ENCODE data around the gene ZCCHC2. TPM values are rescaled to one million over a fixed set of nuclear protein-coding genes. Genes with fewer than 3 reads are reported as not detected.

The ZCCHC2 gene
- total and polyA plus RNA-seq, 4 donors, result 15.2 to 15.5 (median 15.4) TPM

GRCh38 chr18:62506495-62507143, 16.2 kb upstream of the ZCCHC2 start:
- no CpG with 5 or more reads among the region's 7 CpGs for WGBS (ENCODE audit: insufficient coverage)
- no peaks in the 10 kb centered on the region for H3K9me3 ChIP-seq (ENCODE audit: control insufficient read depth, insufficient read depth, low read length)
- no peak for DNase-seq (ENCODE audit: low read depth in 4 of 6, low spot score in 6 of 6)
- H3K4me1 ChIP-seq (ENCODE audit: control insufficient read depth, insufficient read depth, low read length), result no peaks in the 10 kb centered on the region
- H3K27me3 ChIP-seq (ENCODE audit: control insufficient read depth, insufficient read depth, low read length), result no peaks in the 10 kb centered on the region
- H3K27ac ChIP-seq (ENCODE audit: low read depth, low read length), result no peak overlapping the region
- no peak overlapping the region for H3K4me3 ChIP-seq (ENCODE audit: low read depth, low read length)
- H3K36me3 ChIP-seq (ENCODE audit: control insufficient read depth, insufficient read depth, low read length), result no peaks in the 10 kb centered on the region

GRCh38 chr18:62509779-62510178, 13.0 kb upstream of the ZCCHC2 start:
- WGBS (ENCODE audit: insufficient coverage), result no CpG with 5 or more reads among the region's 1 CpG
- Histone ChIP-seq H3K4me3 (ENCODE audit: low read depth, low read length) (no peak overlapping the region), H3K4me1 (ENCODE audit: control insufficient read depth, insufficient read depth, low read length) (no peaks in the 10 kb centered on the region), H3K9me3 (ENCODE audit: control insufficient read depth, insufficient read depth, low read length) (peaks cover 12% of the 10 kb centered on the region), H3K27ac (ENCODE audit: low read depth, low read length) (no peak overlapping the region), H3K36me3 (ENCODE audit: control insufficient read depth, insufficient read depth, low read length) (no peaks in the 10 kb centered on the region), H3K27me3 (ENCODE audit: control insufficient read depth, insufficient read depth, low read length) (no peaks in the 10 kb centered on the region)
- no peak for DNase-seq (ENCODE audit: low read depth in 4 of 6, low spot score in 6 of 6)

- 83% methylated on average over 2 of the region's 2 CpGs for WGBS (ENCODE audit: insufficient coverage)
- no peaks in the 10 kb centered on the region for H3K27me3 ChIP-seq (ENCODE audit: control insufficient read depth, insufficient read depth, low read length)
- no peak overlapping the region for H3K4me3 ChIP-seq (ENCODE audit: low read depth, low read length)
- H3K4me1 ChIP-seq (ENCODE audit: control insufficient read depth, insufficient read depth, low read length), result no peaks in the 10 kb centered on the region
- peaks cover 12% of the 10 kb centered on the region for H3K9me3 ChIP-seq (ENCODE audit: control insufficient read depth, insufficient read depth, low read length)
- H3K36me3 ChIP-seq (ENCODE audit: control insufficient read depth, insufficient read depth, low read length), result no peaks in the 10 kb centered on the region
- peak in 1 of 6 donors; percentile 60 for DNase-seq (ENCODE audit: low read depth in 4 of 6, low spot score in 6 of 6)
- H3K27ac ChIP-seq (ENCODE audit: low read depth, low read length), result no peak overlapping the region
These were observed 12.0 kb upstream of the ZCCHC2 start for GRCh38 chr18:62510789-62511188.

DNA sequence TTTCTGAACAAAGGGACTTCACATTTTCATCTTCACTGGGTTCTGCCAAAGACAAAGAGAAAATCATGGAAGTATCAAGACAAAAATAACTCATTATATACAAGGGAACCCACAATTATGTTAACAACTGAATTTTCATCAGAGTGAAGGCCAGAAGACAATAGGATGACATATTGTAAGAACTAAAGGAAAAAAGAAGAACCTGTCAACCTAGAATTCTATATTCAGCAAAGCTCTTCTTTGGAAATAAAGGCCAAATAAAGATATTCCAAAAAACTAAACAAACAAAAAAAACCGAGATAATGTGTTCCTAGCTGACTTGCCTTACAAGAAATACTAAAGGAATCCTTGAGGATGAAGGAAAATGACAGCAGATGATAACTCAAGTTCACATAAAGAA, 10.3 kb upstream of the ZCCHC2 start:
- no peaks in the 10 kb centered on the region for H3K4me1 ChIP-seq (ENCODE audit: control insufficient read depth, insufficient read depth, low read length)
- WGBS (ENCODE audit: insufficient coverage), result no CpG with 5 or more reads among the region's 1 CpG
- no peak overlapping the region for H3K4me3 ChIP-seq (ENCODE audit: low read depth, low read length)
- DNase-seq (ENCODE audit: low read depth in 4 of 6, low spot score in 6 of 6), result no peak
- H3K27me3 ChIP-seq (ENCODE audit: control insufficient read depth, insufficient read depth, low read length), result no peaks in the 10 kb centered on the region
- no peaks in the 10 kb centered on the region for H3K36me3 ChIP-seq (ENCODE audit: control insufficient read depth, insufficient read depth, low read length)
- peaks cover 12% of the 10 kb centered on the region for H3K9me3 ChIP-seq (ENCODE audit: control insufficient read depth, insufficient read depth, low read length)
- no peak overlapping the region for H3K27ac ChIP-seq (ENCODE audit: low read depth, low read length)

DNA sequence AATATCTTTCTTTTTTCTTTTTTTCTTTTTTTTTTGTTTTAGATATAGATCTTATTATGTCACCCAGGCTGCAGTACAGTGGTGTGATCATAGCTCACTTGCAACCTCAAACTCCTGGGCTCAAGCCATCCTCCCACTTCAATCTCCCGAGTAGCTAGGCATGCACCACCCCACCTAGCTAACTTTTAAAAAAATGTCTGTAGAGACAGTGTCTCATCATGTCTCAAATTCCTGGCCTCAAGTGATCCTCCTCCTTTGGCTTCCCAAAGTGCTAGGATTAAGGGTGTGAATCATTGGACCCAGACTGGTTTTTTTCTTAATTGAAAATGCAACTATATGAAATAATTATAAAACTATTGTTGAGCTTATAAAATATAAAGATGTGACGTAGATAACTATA, 9.8 kb upstream of the ZCCHC2 start:
- Histone ChIP-seq H3K27ac (ENCODE audit: low read depth, low read length) (no peak overlapping the region), H3K36me3 (ENCODE audit: control insufficient read depth, insufficient read depth, low read length) (no peaks in the 10 kb centered on the region), H3K4me1 (ENCODE audit: control insufficient read depth, insufficient read depth, low read length) (no peaks in the 10 kb centered on the region), H3K4me3 (ENCODE audit: low read depth, low read length) (no peak overlapping the region), H3K9me3 (ENCODE audit: control insufficient read depth, insufficient read depth, low read length) (peaks cover 12% of the 10 kb centered on the region), H3K27me3 (ENCODE audit: control insufficient read depth, insufficient read depth, low read length) (no peaks in the 10 kb centered on the region)
- no CpG with 5 or more reads among the region's 2 CpGs for WGBS (ENCODE audit: insufficient coverage)
- no peak for DNase-seq (ENCODE audit: low read depth in 4 of 6, low spot score in 6 of 6)

DNA sequence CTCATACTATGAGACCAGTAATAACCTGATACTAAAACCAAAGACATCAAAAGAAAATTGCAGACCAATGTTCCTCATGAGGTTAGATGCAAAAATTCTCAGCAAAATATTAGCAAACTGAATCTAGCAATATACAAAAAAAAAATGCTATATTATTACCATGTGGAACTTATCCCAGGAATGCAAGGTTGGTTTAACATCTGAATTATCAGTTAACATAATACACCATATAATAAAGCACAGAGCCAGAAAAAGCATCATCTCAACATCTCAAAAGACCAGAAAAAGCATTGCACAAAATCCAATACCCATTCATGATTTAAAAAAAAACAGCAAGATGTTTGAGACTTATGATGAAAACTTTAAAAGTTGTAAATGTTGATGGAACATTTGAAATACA, 8.3 kb upstream of the ZCCHC2 start:
- DNase-seq (ENCODE audit: low read depth in 4 of 6, low spot score in 6 of 6), result no peak
- Histone ChIP-seq H3K4me1 (ENCODE audit: control insufficient read depth, insufficient read depth, low read length) (no peaks in the 10 kb centered on the region), H3K36me3 (ENCODE audit: control insufficient read depth, insufficient read depth, low read length) (no peaks in the 10 kb centered on the region), H3K9me3 (ENCODE audit: control insufficient read depth, insufficient read depth, low read length) (peaks cover 12% of the 10 kb centered on the region), H3K4me3 (ENCODE audit: low read depth, low read length) (no peak overlapping the region), H3K27me3 (ENCODE audit: control insufficient read depth, insufficient read depth, low read length) (peaks cover 1% of the 10 kb centered on the region), H3K27ac (ENCODE audit: low read depth, low read length) (no peak overlapping the region)

DNA sequence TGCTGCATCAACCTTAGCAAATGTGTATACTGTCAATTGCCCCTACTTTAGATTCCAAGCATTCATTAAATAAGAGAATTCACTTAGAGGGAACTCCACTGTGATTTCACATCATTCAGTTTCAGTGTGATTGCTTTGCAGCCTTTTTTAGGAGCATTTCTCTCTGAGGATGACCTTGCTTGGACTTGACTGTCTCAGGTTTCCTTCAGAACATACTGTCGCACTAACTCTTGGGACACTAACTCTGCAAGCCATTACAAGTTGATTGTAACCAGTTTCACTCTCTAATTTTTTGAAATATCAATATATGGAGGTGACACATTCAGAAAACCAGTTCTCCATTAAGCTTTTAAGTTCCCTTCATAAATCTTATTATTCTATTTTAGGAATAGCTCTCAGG, 6.6 kb upstream of the ZCCHC2 start:
- DNase-seq (ENCODE audit: low read depth in 4 of 6, low spot score in 6 of 6), result no peak
- peaks cover 12% of the 10 kb centered on the region for H3K9me3 ChIP-seq (ENCODE audit: control insufficient read depth, insufficient read depth, low read length)
- no peaks in the 10 kb centered on the region for H3K36me3 ChIP-seq (ENCODE audit: control insufficient read depth, insufficient read depth, low read length)
- H3K27ac ChIP-seq (ENCODE audit: low read depth, low read length), result no peak overlapping the region
- peaks cover 3% of the 10 kb centered on the region for H3K27me3 ChIP-seq (ENCODE audit: control insufficient read depth, insufficient read depth, low read length)
- no peaks in the 10 kb centered on the region for H3K4me1 ChIP-seq (ENCODE audit: control insufficient read depth, insufficient read depth, low read length)
- H3K4me3 ChIP-seq (ENCODE audit: low read depth, low read length), result no peak overlapping the region
- WGBS (ENCODE audit: insufficient coverage), result no CpG with 5 or more reads among the region's 1 CpG

- H3K9me3 ChIP-seq (ENCODE audit: control insufficient read depth, insufficient read depth, low read length), result peaks cover 3% of the 10 kb centered on the region
- no peaks in the 10 kb centered on the region for H3K36me3 ChIP-seq (ENCODE audit: control insufficient read depth, insufficient read depth, low read length)
- no peak overlapping the region for H3K4me3 ChIP-seq (ENCODE audit: low read depth, low read length)
- no peak overlapping the region for H3K27ac ChIP-seq (ENCODE audit: low read depth, low read length)
- H3K27me3 ChIP-seq (ENCODE audit: control insufficient read depth, insufficient read depth, low read length), result peaks cover 8% of the 10 kb centered on the region
- WGBS (ENCODE audit: insufficient coverage), result 100% methylated on average over 5 of the region's 9 CpGs
- no peak for DNase-seq (ENCODE audit: low read depth in 4 of 6, low spot score in 6 of 6)
- H3K4me1 ChIP-seq (ENCODE audit: control insufficient read depth, insufficient read depth, low read length), result no peaks in the 10 kb centered on the region
These were observed 4.1 kb upstream of the ZCCHC2 start for GRCh38 chr18:62518460-62519375.

GRCh38 chr18:62519684-62520083, 3.1 kb upstream of the ZCCHC2 start:
- DNase-seq (ENCODE audit: low read depth in 4 of 6, low spot score in 6 of 6), result no peak
- no peak overlapping the region for H3K27ac ChIP-seq (ENCODE audit: low read depth, low read length)
- no peaks in the 10 kb centered on the region for H3K4me1 ChIP-seq (ENCODE audit: control insufficient read depth, insufficient read depth, low read length)
- no CpG with 5 or more reads among the region's 1 CpG for WGBS (ENCODE audit: insufficient coverage)
- peaks cover 8% of the 10 kb centered on the region for H3K27me3 ChIP-seq (ENCODE audit: control insufficient read depth, insufficient read depth, low read length)
- H3K36me3 ChIP-seq (ENCODE audit: control insufficient read depth, insufficient read depth, low read length), result no peaks in the 10 kb centered on the region
- no peak overlapping the region for H3K4me3 ChIP-seq (ENCODE audit: low read depth, low read length)
- no peaks in the 10 kb centered on the region for H3K9me3 ChIP-seq (ENCODE audit: control insufficient read depth, insufficient read depth, low read length)

DNA sequence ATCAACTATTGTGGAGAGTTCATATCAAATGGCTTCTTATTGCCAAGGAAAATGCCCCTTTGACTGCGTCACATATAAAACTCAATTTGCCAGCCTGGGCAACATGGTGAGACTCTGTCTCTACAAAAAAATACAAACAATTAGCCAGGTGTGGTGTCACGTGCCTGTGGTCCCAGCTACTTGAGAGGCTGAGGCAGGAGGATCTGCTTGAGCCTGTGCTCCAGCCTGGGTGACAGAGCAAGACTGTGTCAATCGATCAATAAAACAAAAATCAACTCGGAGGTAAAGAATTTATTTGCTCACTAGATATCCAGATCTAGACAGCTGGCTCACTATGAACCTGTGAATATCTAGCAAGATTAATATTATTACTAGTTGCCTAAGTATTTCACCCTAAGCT, 1.7 kb upstream of the ZCCHC2 start:
- WGBS (ENCODE audit: insufficient coverage), result 90% methylated on average over 3 of the region's 4 CpGs
- no peak for DNase-seq (ENCODE audit: low read depth in 4 of 6, low spot score in 6 of 6)
- peaks cover 8% of the 10 kb centered on the region for H3K27me3 ChIP-seq (ENCODE audit: control insufficient read depth, insufficient read depth, low read length)

More for the DNA sequence above, 1.7 kb upstream of the ZCCHC2 start:
- no peaks in the 10 kb centered on the region for H3K9me3 ChIP-seq (ENCODE audit: control insufficient read depth, insufficient read depth, low read length)
- H3K27ac ChIP-seq (ENCODE audit: low read depth, low read length), result no peak overlapping the region
- no peaks in the 10 kb centered on the region for H3K4me1 ChIP-seq (ENCODE audit: control insufficient read depth, insufficient read depth, low read length)
- H3K4me3 ChIP-seq (ENCODE audit: low read depth, low read length), result no peak overlapping the region
- no peaks in the 10 kb centered on the region for H3K36me3 ChIP-seq (ENCODE audit: control insufficient read depth, insufficient read depth, low read length)

Measured in spinal cord (tissue), 10 donors.